Stimulated activated CD4-positive, alpha-beta T cell treated with anti-CD3 and anti-CD28 coated beads, Interleukin-12 subunit alpha, Interleukin-12 subunit beta, amount 100 ng/mL, for 48 hours (primary cell): ENCODE data around the gene B3GNT5.

ENCODE experiments used
- DNase-seq, 3 donors: peaks; one replicate each; pipeline ENCODE4 v3.0.0-alpha.2; 2020; ENCODE audit warnings: low read depth in 2 of 3, low spot score in 1 of 3

The B3GNT5 gene

DNA sequence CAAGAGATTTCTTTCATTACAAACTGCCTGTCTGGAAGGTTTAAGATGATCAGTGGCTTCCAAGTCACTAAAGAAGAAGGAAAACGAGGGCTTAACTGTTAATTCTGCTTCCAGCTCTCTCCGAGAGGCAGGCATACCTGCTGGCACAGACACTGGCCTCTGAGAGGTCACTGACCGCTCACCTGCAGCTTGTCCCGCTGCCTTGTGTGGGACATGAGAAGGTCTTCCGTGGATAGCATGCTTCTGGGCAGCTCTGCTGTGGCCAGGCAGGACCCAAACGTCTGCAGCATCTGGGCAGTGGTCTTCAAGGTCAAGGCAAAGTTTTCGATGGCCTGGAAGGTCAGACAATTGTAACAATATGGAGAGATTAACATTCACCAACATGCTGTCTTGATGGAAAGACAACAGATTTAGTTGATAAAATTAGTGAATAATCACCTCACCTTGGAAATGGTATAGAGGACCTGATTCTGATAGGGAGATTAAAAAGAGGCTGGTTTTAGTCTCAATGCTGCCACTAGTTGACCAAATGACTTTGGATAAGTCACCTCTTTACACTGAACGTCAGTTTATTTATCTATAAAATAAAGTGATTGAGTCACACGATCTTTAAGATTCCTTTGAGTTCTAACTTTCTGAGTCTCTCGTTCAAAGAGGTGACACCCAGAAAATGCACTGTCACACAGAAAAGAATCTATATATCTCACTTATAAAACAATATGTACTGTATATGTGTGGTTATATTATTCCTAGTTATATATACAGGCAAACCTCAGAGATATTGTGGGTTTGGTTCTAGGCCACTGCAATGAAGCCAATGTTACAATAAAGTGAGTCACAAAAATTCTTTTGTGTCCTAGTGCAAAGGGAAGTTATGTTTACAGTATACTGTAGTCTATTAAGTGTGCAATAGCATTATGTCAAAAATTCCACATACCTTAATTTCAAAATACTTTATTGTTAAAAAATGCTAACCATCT is 65.1 kb downstream of the B3GNT5 start:
- no peak for DNase-seq

GRCh38 chr3:183318877-183319276 is 65.8 kb downstream of the B3GNT5 start:
- DNase-seq, result no peak

- DNase-seq, result no peak
Observed at GRCh38 chr3:183319371-183319770, 66.3 kb downstream of the B3GNT5 start.
